Esophagus muscularis mucosa (tissue), 4 donors: ENCODE measurements around the gene PIWIL1.

Experiments used
- EP300 ChIP-seq: sonication (generic); formaldehyde crosslinking; IDR thresholded peaks from one replicate; pipeline ENCODE4 v1.6.1; 2017; ENCODE audit warnings: antibody characterized with exemption
- POLR2A ChIP-seq: fragments of 450-650 bp; IDR thresholded peaks from one replicate; pipeline ENCODE4 v1.6.1; 2017; ENCODE audit warnings: antibody characterized with exemption, moderate library complexity, mild to moderate bottlenecking, low read depth
- POLR2AphosphoS5 ChIP-seq, 2 donors: sonication (generic); formaldehyde crosslinking; IDR thresholded peaks; one replicate each; pipeline ENCODE4 v1.6.1; 2017; ENCODE audit warnings: antibody characterized with exemption in 2 of 2
- TF ChIP-seq, protein P1 (sequence below), 3 experiments: fragments of 200-600 bp in 2 of 3; fragments of 450-650 bp in 1 of 3; sonication (generic) in 2 of 3; IDR thresholded peaks; one replicate each; pipeline ENCODE4 v1.5.1; 2017 to 2019; ENCODE audit warnings: antibody characterized with exemption in 3 of 3, mild to moderate bottlenecking in 2 of 3, moderate library complexity in 1 of 3

- TF ChIP-seq EP300: no peak
- TF ChIP-seq POLR2A: no peak
- TF ChIP-seq, protein P1, sequence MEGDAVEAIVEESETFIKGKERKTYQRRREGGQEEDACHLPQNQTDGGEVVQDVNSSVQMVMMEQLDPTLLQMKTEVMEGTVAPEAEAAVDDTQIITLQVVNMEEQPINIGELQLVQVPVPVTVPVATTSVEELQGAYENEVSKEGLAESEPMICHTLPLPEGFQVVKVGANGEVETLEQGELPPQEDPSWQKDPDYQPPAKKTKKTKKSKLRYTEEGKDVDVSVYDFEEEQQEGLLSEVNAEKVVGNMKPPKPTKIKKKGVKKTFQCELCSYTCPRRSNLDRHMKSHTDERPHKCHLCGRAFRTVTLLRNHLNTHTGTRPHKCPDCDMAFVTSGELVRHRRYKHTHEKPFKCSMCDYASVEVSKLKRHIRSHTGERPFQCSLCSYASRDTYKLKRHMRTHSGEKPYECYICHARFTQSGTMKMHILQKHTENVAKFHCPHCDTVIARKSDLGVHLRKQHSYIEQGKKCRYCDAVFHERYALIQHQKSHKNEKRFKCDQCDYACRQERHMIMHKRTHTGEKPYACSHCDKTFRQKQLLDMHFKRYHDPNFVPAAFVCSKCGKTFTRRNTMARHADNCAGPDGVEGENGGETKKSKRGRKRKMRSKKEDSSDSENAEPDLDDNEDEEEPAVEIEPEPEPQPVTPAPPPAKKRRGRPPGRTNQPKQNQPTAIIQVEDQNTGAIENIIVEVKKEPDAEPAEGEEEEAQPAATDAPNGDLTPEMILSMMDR (IDR thresholded peaks at IDR 0.05): no peak
- no peak for TF ChIP-seq POLR2AphosphoS5 (IDR thresholded peaks at IDR 0.05)
Observed at GRCh38 chr12:130342442-130342841, 4.8 kb downstream of the PIWIL1 start.
